B cell (primary cell): ENCODE measurements around the gene FBXW5. TPM values are rescaled to one million over a fixed set of nuclear protein-coding genes. Genes with fewer than 3 reads are reported as not detected.

Experiments
- ATAC-seq: fragments of 200-7000 bp; cut with Tn5 transposase; one replicate; pipeline ENCODE4 v1.10.0; 2021; ENCODE audit warnings: low read depth, mild to moderate bottlenecking, moderate number of reproducible peaks, moderate library complexity
- CTCF ChIA-PET: fragments of 350-600 bp; sonication (Branson Sonifier 250); formaldehyde crosslinking; loops from one replicate; lab custom pipeline; 2021; ENCODE audit warnings: antibody characterized with exemption, inconsistent platforms; lab: Charles Lee
- POLR2A ChIA-PET: fragments of 350-600 bp; sonication (Branson Sonifier 250); formaldehyde crosslinking; loops from one replicate; lab custom pipeline; 2021; ENCODE audit warnings: antibody characterized with exemption; lab: Charles Lee
- DNase-seq: peaks from one replicate; pipeline ENCODE4 v3.0.0; 2013
- H2AFZ ChIP-seq: 2 replicates; pipeline ENCODE4 v1.6.1; 2012; ENCODE audit warnings: mild to moderate bottlenecking, low read depth, low read length; ENCODE audit not compliant: insufficient read depth, poor library complexity, severe bottlenecking
- H3K27ac ChIP-seq, 2 donors: 1 replicate in 1 of 2; 2 replicates in 1 of 2; pipeline ENCODE4 v1.5.1; 2012 to 2013; ENCODE audit warnings: low read length in 2 of 2, mild to moderate bottlenecking in 2 of 2, moderate library complexity in 1 of 2
- H3K27me3 ChIP-seq, 4 experiments: fragments of 200-600 bp in 1 of 4; sonication (generic) in 1 of 4; replicated peaks in 1 of 4; 1 replicate in 2 of 4; 2 replicates in 2 of 4; pipeline versions ENCODE4 v1.6.1 to v1.7.0; 2013 to 2016; ENCODE audit warnings: low read length in 3 of 4, mild to moderate bottlenecking in 2 of 4, mixed read lengths in 1 of 4, moderate library complexity in 1 of 4; ENCODE audit not compliant: insufficient read depth in 4 of 4, control insufficient read depth in 3 of 4; ENCODE audit errors: control extremely low read depth in 1 of 4
- H3K36me3 ChIP-seq, 2 experiments: replicated peaks in 1 of 2; 1 replicate in 1 of 2; 2 replicates in 1 of 2; pipeline versions ENCODE4 v1.6.1 to v1.7.1; 2013; ENCODE audit warnings: low read length in 1 of 2; ENCODE audit not compliant: insufficient read depth in 2 of 2, control insufficient read depth in 1 of 2; ENCODE audit errors: control extremely low read depth in 1 of 2, extremely low read depth in 1 of 2
- H3K4me1 ChIP-seq, 2 donors: fragments of 200-600 bp in 1 of 2; sonication (generic) in 1 of 2; 1 replicate in 1 of 2; 2 replicates in 1 of 2; pipeline versions ENCODE4 v1.5.1 to v1.6.1; 2013 to 2017; ENCODE audit warnings: low read length in 2 of 2; ENCODE audit not compliant: control insufficient read depth in 2 of 2, insufficient read depth in 2 of 2
- H3K4me2 ChIP-seq: replicated peaks from 2 replicates; pipeline ENCODE3; 2012; ENCODE audit warnings: mild to moderate bottlenecking, low read depth, low read length; ENCODE audit not compliant: poor library complexity, severe bottlenecking
- H3K4me3 ChIP-seq, 5 experiments: fragments of 200-600 bp in 1 of 5; sonication (generic) in 1 of 5; 1 replicate in 3 of 5; 2 replicates in 2 of 5; pipeline versions ENCODE4 v1.5.1 to v1.7.0; 2011 to 2016; ENCODE audit warnings: low read length in 4 of 5, mild to moderate bottlenecking in 4 of 5, low read depth in 2 of 5, control low read depth in 1 of 5, moderate library complexity in 1 of 5; ENCODE audit not compliant: insufficient read depth in 1 of 5; ENCODE audit errors: control extremely low read depth in 1 of 5, extremely low read depth in 1 of 5
- H3K79me2 ChIP-seq: fragments of 200-600 bp; sonication (generic); one replicate; pipeline ENCODE4 v1.6.0; 2016; ENCODE audit warnings: low read length; ENCODE audit not compliant: control insufficient read depth, insufficient read depth
- H3K9ac ChIP-seq: fragments of 200-600 bp; sonication (generic); 2 replicates; pipeline ENCODE4 v1.6.1; 2017; ENCODE audit warnings: mild to moderate bottlenecking, low read length, moderate library complexity
- H3K9me3 ChIP-seq, 3 donors: one replicate each; pipeline versions ENCODE4 v1.6.1 to v1.7.1; 2013; ENCODE audit warnings: low read length in 2 of 3; ENCODE audit not compliant: control insufficient read depth in 2 of 3, insufficient read depth in 1 of 3; ENCODE audit errors: control extremely low read depth in 1 of 3
- H4K20me1 ChIP-seq: 2 replicates; pipeline ENCODE4 v1.6.0; 2012; ENCODE audit warnings: mild to moderate bottlenecking, low read length; ENCODE audit not compliant: insufficient read depth, control insufficient read depth, poor library complexity, severe bottlenecking
- H3K27ac Mint-ChIP-seq: one replicate; pipeline ENCODE4 v1.8.0; 2021; ENCODE audit warnings: mixed read lengths
- H3K27me3 Mint-ChIP-seq: one replicate; pipeline ENCODE4 v1.8.0; 2021; ENCODE audit warnings: mixed read lengths
- H3K4me1 Mint-ChIP-seq: one replicate; pipeline ENCODE4 v1.8.0; 2021; ENCODE audit warnings: mixed read lengths
- H3K4me3 Mint-ChIP-seq: one replicate; pipeline ENCODE4 v1.8.0; 2021; ENCODE audit warnings: mixed read lengths
- H3K9me3 Mint-ChIP-seq: one replicate; pipeline ENCODE4 v1.8.0; 2022; ENCODE audit warnings: mixed read lengths; ENCODE audit not compliant: insufficient read depth
- CTCF ChIP-seq: fragments of 200-600 bp; IDR thresholded peaks from one replicate; pipeline ENCODE4 v1.8.0; 2022; ENCODE audit warnings: antibody characterized with exemption, mild to moderate bottlenecking
- EZH2 ChIP-seq: IDR thresholded peaks from 2 replicates; pipeline ENCODE4 v1.6.1; 2012; ENCODE audit warnings: borderline replicate concordance, low read depth, mild to moderate bottlenecking, moderate library complexity, low read length; ENCODE audit not compliant: insufficient read depth, poor library complexity, severe bottlenecking
- WGBS: methylation state at CpG from one replicate; pipeline ENCODE4 v1.1.5; 2013; ENCODE audit warnings: missing lambda C conversion rate; ENCODE audit not compliant: insufficient coverage; 5-methylcytosine and 5-hydroxymethylcytosine counted together
- intact Hi-C: fragments of 100-400 bp; cut with micrococcal nuclease; formaldehyde crosslinking; loops from one replicate; pipeline ENCODE4 v1.10.0; 2022
- polyA plus RNA-seq: library from polyadenylated mRNA; depleted of rRNA; stranded (reverse); fragments of >200 nt; gene quantifications from 2 replicates; pipeline ENCODE4 v1.2.3, GENCODE V29; 2012
- total RNA-seq, 2 donors: library from RNA; stranded (reverse); fragments of 120-200 nt in 1 of 2; gene quantifications; 1 replicate in 1 of 2; 2 replicates in 1 of 2; pipeline versions ENCODE4 v1.2.3 to v1.2.4, GENCODE V29; 2013 to 2022

FBXW5 gene
- total and polyA plus RNA-seq, 2 donors (not counting 1 experiment from before 2014, with no cell fraction given): 99.6 to 195 TPM

GRCh38 chr9:136936645-136937170 lies 7.8 kb downstream of the FBXW5 start:
- POLR2A ChIA-PET: no interaction called here
- WGBS: 98% methylated on average over 6 of the region's 8 CpGs
- CTCF ChIA-PET: interaction anchor here (1.2 to 1.7 kb wide), 5 partner anchors 12 to 130 kb away, joined by 3 to 5 read pairs (median 3); no protein-coding TSS in a partner anchor

More at GRCh38 chr9:136936645-136937170, 7.8 kb downstream of the FBXW5 start:
- H3K4me1 Mint-ChIP-seq: no peaks in the 10 kb centered on the region
- Histone ChIP-seq H3K4me2 (no peak overlapping the region), H3K36me3 (peaks cover 2 to 22% of the 10 kb centered on the region in 2 experiments), H3K4me1 (no peaks in the 10 kb centered on the region), H3K27ac (no peak overlapping the region), H3K9ac (no peak overlapping the region), H3K9me3 (no peaks in the 10 kb centered on the region), H4K20me1 (peaks cover 51% of the 10 kb centered on the region), H3K27me3 (no peaks in the 10 kb centered on the region), H2AFZ (no peak overlapping the region), H3K79me2 (peaks cover 2% of the 10 kb centered on the region), H3K4me3 (no peak overlapping the region)
- H3K4me3 Mint-ChIP-seq: no peak overlapping the region
- intact Hi-C loops: no loop called here
- no peak overlapping the region for H3K27ac Mint-ChIP-seq
- H3K9me3 Mint-ChIP-seq: no peaks in the 10 kb centered on the region
- H3K27me3 Mint-ChIP-seq: no peaks in the 10 kb centered on the region
- ATAC-seq (no peak), DNase-seq (no peak)
- TF ChIP-seq EZH2 (no peak), CTCF (no peak)
